ENCODE data around the gene SOX21.
"Not testable (repeated sequence)": the region's sequence is repeated elsewhere in the genome, so short reads cannot be mapped to it uniquely, and the experiment has no call there.

The SOX21 gene

DNA sequence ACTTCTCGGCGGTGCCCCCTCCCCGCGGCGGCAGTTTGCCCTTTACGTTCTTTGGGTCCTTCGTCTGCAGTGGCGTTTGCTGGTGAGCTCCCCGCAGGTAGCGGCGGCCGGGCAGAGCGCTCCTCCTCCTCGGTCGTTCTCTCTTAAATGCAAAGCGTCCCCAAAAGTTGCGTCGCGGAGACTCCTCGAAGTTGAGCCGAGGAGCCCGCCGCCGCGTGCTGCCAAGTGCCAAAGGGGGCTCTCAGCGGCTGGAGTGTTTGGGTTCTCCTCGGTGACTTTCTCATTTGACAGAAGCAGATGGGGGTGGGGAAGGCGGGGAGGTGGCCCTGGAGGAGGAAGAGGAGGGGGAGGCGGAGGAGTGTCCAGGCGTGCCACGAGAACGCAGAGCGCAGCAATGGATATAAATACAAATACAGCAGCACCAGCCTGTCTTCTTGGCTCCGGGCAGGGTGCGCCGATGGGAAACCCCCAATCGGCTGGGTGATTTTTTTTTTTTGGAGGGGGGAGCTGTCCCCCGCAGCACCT lies at the start of gene SOX21:
TSS of gene SOX21 (minus strand) at position 259 of the 525 bp plus-strand sequence. CDS start 496 bp downstream, outside the sequence.
- DNase-seq, result no peak

DNA sequence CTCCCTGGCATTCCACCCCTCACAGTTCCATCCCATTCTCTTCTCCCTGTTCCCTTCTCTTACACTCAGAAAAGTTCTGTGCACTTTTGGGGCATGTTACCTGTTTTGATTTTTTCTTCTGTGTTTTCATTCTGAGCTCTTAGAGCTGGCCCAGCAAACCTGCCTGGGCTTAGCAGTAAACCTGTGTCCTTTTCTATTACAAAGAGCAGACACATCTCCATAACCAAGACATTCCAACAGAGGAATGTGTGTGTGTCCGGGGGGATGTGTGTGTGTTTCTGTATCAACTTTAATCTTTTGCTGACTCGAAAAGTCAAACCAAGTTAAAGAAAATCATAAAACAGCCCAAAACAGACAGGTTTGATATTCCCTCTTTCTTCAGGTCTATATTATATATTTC lies 49.1 kb upstream of the SOX21 start:
- no peak for DNase-seq

DNA sequence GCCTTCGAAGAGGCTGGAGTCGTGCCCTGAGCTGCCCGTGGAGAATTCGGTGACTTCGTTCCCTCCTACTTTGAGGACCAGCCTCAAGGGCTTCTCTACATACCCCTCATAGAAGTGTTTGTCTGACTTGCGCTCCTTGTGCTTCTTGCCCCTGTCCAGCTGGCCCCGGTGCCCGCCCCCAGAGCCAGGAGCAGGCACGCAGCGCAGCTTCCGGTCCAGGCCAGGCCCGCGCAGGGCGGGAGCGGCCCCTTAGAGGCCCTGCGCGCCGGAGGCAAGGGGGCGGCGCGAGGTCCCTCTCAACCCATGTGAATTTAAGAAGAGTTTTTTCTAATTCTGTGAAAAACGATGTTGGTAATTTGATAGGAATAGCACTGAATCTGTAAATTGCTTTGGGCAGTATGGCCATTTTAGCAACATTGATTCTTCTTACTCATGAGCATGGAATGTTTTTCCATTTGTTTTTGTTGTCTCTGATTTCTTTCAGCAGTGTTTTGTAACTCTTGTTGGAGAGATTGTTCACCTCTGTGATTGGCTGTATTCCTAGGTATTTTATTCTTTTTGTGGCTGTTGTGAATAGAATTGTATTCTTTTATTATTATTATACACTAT lies 46.9 kb upstream of the SOX21 start:
- DNase-seq, result no peak

DNA sequence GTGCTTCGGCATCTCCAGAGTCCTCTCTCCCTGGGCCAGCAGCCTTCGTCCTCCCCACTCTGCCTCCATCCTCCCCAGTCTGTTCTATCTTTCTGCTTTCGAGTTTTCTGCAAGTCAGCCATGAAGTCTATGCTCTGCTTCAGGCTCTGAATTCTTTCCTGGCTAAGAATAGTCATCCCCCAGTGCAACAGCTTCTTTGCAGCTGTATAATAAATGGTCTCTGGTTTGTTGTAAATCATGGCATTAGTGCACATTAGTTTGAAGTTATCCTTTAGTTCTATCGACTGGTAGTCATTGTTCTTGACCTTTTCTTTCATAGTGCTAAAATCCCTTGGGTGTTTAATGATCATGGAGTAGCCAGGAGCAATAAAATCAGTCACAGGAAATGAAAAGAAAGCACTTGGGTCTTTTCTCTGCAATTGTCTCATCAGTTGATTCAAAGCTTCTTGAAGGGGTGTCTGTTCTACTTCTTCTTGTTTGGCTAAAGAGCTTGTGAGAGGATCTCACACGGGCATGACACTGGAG lies 46.2 kb upstream of the SOX21 start:
- DNase-seq, result no peak

DNA sequence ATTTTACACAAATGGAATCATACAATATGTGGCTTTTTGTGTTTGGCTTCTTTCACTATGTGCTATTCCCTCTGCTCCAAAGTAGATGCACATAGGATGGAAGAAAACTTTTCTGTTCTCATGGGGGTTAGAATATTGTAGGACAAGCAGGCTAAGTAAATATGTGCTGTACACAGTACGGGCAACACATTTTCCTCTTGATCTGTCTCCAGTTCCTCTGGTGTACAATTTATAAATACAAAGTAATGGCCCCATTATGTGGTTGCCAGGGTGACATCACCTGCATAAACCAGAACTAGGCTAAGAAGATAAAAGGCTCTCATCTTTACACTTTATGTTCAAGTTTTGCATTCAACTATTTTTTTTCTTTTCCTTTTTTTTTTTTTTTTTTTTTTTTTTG lies 41.0 kb upstream of the SOX21 start:
- DNase-seq, result no peak

DNA sequence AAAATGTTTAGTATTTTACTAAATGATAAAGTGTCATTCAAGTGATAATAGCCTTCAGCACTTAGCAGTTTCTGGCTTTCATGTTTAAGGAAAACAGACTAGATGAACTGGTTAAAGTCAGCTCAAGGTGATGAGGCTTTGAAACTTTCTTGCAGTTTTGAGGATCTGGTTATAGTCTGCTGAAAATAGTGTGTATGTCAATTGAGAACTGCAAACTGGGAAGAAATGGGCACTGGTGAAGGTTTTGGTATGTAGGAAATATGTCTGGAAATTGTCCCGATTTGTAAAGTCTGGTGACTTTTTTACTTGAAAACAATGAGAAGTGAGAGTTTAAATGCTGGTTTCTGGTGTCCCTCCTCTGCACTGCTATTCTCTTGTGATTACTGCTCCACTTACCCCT lies 36.8 kb upstream of the SOX21 start:
- no peak for DNase-seq

DNA sequence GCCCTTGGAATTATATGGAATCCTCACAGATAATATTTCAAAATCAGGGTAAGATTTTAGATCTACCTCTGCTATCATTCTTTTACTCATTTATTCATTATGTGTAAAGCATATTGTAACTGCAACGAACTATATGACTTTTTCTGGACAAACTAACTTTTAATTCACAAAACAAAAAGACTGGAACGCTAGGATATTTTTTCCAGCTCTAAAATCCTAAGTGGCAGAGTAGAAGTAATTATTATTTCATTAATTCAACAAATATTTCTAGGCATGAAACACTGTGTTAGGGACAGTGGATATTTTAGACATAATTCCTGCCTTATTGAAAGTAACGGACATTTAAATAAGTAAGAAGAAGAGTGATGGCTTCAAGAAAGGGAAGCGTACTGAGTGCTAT lies 26.9 kb upstream of the SOX21 start:
- no peak for DNase-seq

DNA sequence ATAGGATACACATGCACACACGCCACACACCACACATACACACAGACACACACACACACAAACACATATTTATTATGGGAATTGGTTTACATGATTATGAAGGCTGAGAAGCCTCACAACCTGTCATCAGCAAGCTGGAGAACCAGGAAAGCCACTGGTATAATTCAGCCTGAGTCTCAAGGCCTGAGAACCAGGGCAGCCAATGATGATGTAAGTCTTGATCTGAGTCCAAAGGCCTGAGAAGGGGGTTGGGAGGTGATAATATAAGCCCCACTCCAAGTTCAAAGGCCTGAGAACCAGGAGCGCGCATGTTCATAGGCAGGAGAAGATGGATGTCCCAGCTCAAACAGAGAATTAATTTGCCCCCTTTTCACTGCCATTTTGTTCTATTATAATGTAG lies 18.7 kb upstream of the SOX21 start:
- no peak for DNase-seq

DNA sequence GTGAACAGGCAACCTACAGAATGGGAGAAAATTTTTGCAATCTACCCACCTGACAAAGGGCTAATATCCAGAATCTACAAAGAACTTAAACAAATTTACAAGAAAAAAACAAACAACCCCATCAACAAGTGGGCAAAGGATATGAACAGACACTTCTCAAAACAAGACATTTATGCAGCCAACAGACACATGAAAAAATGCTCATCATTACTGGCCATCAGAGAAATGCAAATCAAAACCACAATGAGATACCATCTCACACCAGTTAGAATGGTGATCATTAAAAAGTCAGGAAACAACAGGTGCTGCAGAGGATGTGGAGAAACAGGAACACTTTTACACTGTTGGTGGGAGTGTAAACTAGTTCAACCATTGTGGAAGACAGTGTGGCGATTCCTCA lies 17.6 kb upstream of the SOX21 start:
- not testable (repeated sequence) for DNase-seq

DNA sequence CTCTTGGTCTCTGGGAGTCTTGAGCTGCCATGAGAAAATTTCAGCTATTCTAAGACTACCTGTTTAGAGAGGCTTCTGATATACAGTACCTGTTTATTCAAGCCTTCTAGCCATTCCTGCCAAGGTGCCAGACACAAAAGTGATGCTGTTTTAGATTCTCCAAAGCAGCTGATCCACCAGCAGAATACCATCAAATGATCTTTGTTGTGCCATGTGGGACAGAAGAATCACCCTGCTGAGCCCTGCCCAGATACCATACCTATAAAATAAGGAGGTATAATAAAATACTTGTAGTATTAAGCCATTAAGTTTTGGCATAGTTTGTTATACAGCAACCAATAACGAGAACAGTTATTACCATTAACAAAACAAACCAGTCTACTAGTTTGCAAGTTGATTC lies 14.1 kb upstream of the SOX21 start:
- DNase-seq, result no peak

DNA sequence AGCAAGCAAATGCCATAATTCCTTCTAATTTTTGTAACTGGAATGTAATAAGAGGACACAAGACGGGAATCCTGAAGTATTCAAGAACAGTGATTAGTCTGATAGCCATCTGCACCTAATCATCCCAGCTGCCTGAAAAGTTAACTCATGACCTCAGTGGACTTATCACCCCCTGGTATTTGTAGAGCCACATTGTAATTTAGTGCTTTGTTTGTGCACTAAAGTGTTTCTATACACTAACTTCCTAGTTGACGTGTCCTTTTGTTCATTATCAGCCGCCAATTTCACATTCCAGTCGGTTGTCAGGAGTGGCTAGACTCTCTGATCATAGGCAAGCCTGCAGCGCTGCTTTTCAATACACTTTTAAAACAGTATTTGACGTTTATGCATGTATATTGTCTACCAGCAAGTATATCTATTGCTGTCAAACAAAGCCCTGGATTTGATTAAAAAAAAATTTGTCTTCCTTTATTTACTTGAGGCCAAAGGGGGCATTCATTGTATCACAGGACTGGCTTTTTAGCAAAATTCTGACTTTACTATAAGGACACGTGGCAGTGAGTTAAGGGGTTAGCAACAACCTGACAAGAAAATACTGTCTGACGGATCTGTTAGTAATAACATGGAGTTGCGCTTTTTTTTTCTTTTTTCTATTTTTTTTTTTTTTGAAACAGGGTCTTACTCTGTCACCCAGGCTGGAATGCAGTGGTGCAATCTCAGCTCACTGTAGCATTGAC lies 10.4 kb upstream of the SOX21 start:
- no peak for DNase-seq

DNA sequence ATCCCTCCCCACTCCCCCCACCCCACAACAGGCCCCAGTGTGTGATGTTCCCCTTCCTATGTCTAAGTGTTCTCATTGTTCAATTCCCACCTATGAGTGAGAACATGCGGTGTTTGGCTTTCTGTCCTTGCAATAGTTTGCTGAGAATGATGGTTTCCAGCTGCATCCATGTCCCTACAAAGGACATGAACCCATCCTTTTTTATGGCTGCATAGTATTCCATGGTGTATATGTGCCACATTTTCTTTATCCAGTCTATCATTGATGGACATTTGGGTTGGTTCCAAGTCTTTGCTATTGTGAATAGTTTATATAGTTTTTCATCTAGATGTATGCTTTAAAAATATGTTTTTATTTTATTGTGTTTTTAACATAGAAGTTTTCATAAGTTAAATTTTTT lies 6.4 kb upstream of the SOX21 start:
- DNase-seq, result not testable (repeated sequence)

DNA sequence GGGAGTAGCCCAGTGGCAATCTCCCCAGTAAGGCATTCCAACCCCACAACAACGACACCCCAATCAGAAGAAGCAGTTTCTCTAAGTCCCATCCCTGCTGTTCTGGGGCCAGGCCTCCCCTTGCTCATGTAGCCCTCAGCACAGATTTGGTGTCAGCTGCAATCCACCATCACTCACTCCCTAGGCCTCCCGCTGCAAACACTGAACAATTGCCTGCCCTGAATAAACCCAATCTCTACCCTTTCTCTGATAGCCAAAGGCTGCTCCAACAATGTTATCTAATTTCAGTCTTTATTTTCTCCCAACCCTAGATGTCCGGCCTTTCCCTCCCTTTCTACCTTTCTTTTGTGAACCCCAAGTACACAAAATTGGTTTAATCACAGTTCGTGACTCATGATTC lies 5.6 kb upstream of the SOX21 start:
- no peak for DNase-seq

DNA sequence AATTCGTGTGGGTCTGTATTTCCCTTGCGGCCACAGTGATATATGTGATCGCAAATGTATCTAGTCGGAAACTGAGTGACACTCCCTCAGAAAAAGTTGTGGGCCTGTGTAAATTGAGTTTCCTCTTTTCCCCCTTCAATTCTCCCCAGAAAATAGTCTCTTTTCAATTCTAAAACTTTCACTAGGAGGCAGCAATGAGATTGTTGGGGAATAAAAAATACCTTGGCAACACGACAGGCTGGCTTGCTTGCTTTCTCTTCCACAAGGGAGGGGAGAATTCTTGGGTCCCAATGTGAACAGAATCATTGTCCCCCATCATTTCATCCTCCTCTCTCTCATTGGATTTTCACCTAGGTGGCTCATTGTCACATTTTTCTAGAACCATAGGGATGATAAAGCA lies 3.7 kb upstream of the SOX21 start:
- DNase-seq, result no peak

DNA sequence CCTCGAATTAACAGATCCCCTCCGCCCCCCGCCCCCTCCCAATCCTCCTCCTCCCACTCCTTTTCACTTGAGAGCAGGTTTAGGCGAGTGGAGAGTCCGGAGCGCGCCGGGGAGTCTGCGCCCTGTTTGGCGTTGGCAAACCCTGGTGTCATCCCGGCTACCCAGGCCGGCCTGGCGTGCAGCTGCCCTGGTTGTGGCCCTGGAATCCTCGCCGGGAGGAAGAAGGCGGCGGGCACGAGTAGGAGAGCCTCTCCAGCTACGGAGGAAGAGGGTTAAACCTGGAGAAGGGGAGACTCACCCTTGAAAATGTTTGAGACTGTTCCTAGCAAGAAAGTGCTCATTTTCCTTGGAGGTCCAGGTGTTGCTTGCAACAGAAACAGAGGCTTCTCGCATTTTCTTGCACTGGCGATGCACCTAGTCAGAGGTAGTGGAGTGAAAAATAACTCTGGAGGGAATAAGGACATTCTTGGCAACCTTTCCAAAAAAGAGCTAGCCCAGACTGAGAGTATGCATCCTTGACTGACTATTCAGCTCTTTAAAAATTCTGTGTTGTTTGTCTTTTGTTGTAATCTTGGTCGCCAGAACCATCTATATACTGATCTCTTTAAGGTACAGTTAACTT lies 1.3 kb upstream of the SOX21 start:
- no peak for DNase-seq

DNA sequence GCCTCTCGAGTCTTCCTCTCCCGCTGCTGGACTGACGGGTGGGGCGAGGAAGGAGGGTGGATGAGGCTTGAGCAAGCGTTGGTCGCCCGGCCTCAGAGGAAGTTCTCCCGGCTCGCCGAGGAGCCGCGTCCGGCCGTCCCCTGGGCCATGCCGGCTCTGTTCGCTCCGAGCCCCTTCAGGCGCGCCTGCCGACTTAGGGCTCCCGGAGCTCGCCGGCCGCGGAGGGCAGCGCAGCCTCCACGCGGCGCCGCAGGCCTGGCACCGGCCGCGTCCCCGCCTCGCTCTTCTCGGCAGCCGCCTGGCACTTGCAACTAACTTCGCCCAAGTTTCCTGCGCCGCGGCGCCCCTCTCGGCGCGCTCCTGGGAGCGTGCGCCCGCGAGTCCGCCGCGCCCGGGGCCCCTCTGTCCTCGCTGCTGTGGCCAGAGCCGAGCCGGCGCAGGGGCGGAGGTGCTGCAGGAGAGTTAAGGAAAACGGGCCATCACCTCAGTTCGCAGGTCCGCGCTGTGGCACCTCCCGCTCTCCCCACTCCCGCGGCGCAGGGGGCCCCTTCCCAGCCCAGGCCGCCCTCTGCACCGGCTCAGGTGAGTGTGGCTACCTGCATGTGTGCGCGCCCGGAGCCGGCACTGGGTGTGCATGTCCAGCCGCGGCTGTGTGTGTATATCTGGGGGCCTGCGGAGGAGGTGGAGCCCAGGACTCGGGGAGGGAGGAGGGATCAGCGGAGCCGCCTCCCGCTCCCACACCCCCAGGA lies 641 bp upstream of the SOX21 start:
- no peak for DNase-seq

DNA sequence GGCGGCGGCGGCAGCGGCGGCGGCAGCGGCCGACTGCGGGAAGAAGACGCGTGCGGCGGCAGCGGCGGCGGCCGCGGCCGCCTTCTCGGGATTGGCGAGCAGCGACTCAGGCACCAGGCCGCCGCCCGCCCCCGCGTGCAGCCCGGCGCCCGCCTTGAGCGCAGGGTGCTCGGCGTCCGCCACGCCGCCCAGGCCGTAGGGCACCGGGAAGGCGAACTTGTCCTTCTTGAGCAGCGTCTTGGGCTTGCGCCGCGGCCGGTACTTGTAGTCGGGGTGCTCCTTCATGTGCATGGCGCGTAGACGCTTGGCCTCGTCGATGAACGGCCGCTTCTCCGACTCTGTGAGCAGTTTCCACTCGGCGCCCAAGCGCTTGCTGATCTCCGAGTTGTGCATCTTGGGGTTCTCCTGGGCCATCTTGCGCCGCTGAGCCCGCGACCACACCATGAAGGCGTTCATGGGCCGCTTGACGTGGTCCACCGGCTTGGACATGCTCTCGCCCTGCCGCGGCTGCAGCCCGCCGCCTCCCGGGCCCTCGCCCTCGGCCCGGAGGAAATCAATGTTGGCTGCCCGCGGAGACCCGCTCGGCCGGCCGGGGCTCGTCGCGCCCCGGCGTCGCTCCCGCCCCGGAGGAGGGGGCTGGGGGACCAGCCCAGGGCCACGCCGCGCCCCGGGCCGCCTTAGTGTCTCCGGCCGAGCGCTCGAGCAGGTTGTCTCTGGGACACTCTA lies 621 bp downstream of the SOX21 start:
- DNase-seq, result peak; percentile 23

DNA sequence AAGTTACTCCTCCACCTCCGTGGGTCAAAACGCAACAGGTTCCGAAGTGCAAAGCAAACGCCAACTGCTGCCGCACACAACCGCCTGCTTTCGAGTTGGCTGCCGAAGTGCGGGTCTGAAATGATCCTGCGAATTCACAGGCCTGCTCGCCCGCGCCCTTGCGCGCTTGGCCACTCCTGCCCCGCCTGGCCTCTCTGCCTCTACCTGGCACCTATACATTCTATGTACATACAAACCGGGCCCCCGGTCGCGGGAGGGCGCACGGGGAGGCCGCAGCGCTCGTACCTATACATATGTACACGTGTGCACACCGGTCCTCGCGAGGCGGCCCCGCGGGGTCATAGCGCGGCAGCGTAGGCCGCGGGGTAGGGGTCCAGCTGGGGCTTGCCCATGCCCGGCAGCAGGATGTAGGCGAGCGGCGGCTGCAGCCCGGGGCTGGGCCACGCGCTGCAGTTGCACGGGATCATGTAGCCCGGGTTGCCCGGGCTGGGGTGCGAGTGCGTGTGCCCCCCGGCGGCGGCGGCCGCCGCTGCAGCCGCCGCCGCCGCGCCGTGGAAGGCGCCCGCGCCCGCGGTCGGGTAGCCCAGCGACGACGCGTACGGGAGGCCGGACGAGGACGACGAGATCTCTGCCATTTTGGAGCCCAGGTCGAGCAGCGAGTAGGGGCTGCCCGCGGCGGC lies 1.3 kb downstream of the SOX21 start:
- DNase-seq, result peak; percentile 44

DNA sequence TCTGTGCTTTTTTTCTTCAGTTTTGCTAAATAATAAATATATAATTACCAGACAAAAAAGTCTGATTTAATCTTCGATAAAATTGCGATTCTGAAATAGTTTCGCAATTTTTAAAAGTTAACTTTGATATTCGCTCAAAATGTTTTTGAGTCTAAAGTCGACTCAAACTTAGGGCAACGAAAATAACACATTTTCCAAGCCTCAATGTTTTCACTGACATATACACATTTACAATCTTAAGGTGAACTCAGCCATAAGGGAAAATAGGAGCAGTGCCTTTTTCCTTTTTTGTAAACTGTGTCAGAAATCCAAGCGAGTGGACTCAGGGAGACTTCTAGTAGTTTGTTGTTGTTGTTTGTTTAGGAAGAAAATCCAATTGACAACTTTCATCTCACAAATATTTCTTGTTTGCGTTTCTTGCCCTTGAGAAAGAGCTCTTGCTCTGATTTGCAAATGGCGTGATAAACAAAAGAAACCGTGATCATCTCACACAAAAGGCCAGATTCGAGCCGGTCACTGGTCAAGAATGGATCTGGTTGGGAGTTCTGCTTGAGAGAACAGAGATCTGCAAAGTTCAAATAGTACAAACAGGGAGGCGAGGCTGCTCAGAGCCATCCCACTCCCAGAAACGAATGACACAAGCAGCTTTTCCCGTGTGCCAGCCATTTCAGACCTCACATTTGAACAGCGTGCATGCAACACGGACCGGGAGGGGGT lies 2.1 kb downstream of the SOX21 start:
- no peak for DNase-seq

DNA sequence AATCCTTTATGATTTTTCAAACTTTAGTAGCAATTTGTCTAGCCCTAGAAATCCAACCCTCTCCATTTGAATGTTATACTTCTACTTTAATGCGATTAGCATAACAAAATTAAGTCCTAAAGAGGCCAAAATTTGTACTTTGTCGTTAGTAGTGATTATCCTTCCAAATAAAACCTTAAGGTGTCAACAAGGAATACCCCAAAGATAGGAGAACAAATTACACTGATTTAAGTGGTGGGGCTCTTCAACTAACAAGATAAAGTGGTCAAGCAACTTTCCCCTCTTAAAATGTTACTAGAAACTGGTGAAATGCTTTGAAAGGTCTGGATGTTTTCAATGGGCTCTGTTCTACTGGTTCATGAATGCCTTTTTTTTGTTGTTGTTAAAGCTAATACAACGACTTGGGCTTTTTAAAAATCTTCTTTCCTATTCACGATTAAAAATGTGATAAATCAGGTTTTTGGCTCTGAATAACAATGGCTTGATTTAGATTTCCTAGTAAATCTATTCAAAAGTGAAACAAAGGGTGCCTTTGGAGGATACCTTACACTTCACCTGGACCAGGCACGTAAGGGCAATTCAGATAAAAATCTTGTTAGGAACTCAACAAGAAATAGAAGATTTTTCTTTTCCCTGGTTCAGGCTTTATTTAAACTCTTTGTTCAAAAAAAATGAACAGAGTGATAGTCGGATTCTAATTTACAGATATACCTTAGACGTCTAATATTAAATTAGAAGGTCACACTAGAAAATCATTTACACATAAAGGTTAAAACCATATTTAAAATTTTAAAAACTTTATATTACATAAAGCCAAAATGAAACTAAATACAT lies 3.1 kb downstream of the SOX21 start:
- DNase-seq, result no peak
